Endothelial cell of umbilical vein (primary cell): ENCODE results near the gene SENP2. TPM values are rescaled to one million over a fixed set of nuclear protein-coding genes. Genes with fewer than 3 reads are reported as not detected.

Experiments
- BruUV-seq: library from RNA; stranded (reverse); fragments of 400-500 nt; replicated peaks from 2 replicates; lab custom pipeline; 2021; lab: Mats Ljungman, UMichigan
- CTCF ChIA-PET: fragments of 300-600, 350-600 bp; sonication (Branson Sonifier 250); formaldehyde crosslinking; loops from one replicate; lab custom pipeline; 2021; ENCODE audit warnings: antibody characterized with exemption, inconsistent platforms; lab: Charles Lee
- POLR2A ChIA-PET: fragments of 300-600, 350-600 bp; sonication (Branson Sonifier 250); formaldehyde crosslinking; loops from one replicate; lab custom pipeline; 2021; ENCODE audit warnings: antibody characterized with exemption, inconsistent platforms; lab: Charles Lee
- DNase-seq: peaks from one replicate; pipeline ENCODE4 v3.0.0-alpha.2; 2011; ENCODE audit warnings: low read depth, low spot score
- FAIRE-seq: peaks from 2 replicates; lab custom pipeline; 2011; peaks lifted over from hg19 to GRCh38; lab: Jason Lieb, UNC
- H2AFZ ChIP-seq: 2 replicates; pipeline ENCODE4 v1.6.0; 2012; ENCODE audit warnings: low read depth, low read length, control low read depth, inconsistent platforms
- H3K27ac ChIP-seq: 2 replicates; pipeline ENCODE4 v1.5.1; 2011; ENCODE audit warnings: low read depth, mild to moderate bottlenecking, control low read depth, low read length, moderate library complexity; ENCODE audit not compliant: insufficient read depth
- H3K27me3 ChIP-seq, 2 experiments: 2 replicates each; pipeline versions ENCODE4 v1.6.0 to v1.6.1; 2011; ENCODE audit warnings: low read length in 2 of 2, mixed read lengths in 1 of 2; ENCODE audit not compliant: control insufficient read depth in 2 of 2, insufficient read depth in 2 of 2
- H3K36me3 ChIP-seq, 2 experiments: 2 replicates in 1 of 2; 3 replicates in 1 of 2; pipeline ENCODE4 v1.5.1; 2011; ENCODE audit warnings: low read length in 2 of 2, mild to moderate bottlenecking in 1 of 2, moderate library complexity in 1 of 2; ENCODE audit not compliant: control insufficient read depth in 2 of 2, insufficient read depth in 2 of 2; ENCODE audit errors: extremely low read depth in 1 of 2
- H3K4me1 ChIP-seq: 3 replicates; pipeline ENCODE4 v1.5.1; 2011; ENCODE audit warnings: mild to moderate bottlenecking, low read length; ENCODE audit not compliant: control insufficient read depth, insufficient read depth; ENCODE audit errors: extremely low read depth
- H3K4me2 ChIP-seq: 2 replicates; pipeline ENCODE4 v1.6.1; 2011; ENCODE audit warnings: low read length, control low read depth, mixed read lengths; ENCODE audit not compliant: insufficient read depth
- H3K4me3 ChIP-seq, 3 experiments: fragments of 200-600 bp in 1 of 3; sonication (generic), shearing (Covaris generic) in 1 of 3; replicated peaks in 1 of 3; 2 replicates each; pipeline ENCODE4 v1.5.1; 2011 to 2016; ENCODE audit warnings: control low read depth in 3 of 3, low read length in 3 of 3, mild to moderate bottlenecking in 2 of 3, inconsistent platforms in 1 of 3, low read depth in 1 of 3, moderate library complexity in 1 of 3; ENCODE audit not compliant: insufficient read depth in 1 of 3
- H3K79me2 ChIP-seq: 2 replicates; pipeline ENCODE4 v1.6.0; 2012; ENCODE audit warnings: low read length, inconsistent platforms; ENCODE audit not compliant: control insufficient read depth, insufficient read depth
- H3K9ac ChIP-seq: replicated peaks from 2 replicates; pipeline ENCODE3; 2011; ENCODE audit warnings: low read length, control low read depth; ENCODE audit not compliant: insufficient read depth; ENCODE audit errors: extremely low read depth
- H3K9me1 ChIP-seq: replicated peaks from 3 replicates; pipeline ENCODE4 v1.6.0; 2011; ENCODE audit warnings: mild to moderate bottlenecking, low read length; ENCODE audit not compliant: control insufficient read depth, insufficient read depth; ENCODE audit errors: extremely low read depth
- H3K9me3 ChIP-seq: replicated peaks from 2 replicates; pipeline ENCODE4 v1.5.1; 2012; ENCODE audit warnings: low read length, inconsistent platforms; ENCODE audit not compliant: control insufficient read depth, insufficient read depth
- H4K20me1 ChIP-seq: replicated peaks from 2 replicates; pipeline ENCODE3; 2011; ENCODE audit warnings: mild to moderate bottlenecking, low read length; ENCODE audit not compliant: control insufficient read depth, insufficient read depth; ENCODE audit errors: extremely low read depth
- EZH2 ChIP-seq: IDR thresholded peaks from 2 replicates; pipeline ENCODE4 v1.6.1; 2012; ENCODE audit warnings: borderline replicate concordance, low read depth, mild to moderate bottlenecking, moderate library complexity, low read length, inconsistent platforms; ENCODE audit not compliant: severe bottlenecking
- GATA2 ChIP-seq: IDR thresholded peaks from 2 replicates; pipeline ENCODE4 v1.7.0; 2011; ENCODE audit warnings: low read depth, mild to moderate bottlenecking, moderate library complexity, mixed read lengths, low read length; ENCODE audit not compliant: insufficient read length, insufficient read depth
- JUN ChIP-seq: IDR thresholded peaks from 2 replicates; pipeline ENCODE4 v1.6.1; 2011; ENCODE audit warnings: borderline replicate concordance, low read depth; ENCODE audit not compliant: insufficient read length, insufficient read depth
- dilution Hi-C: fragments of 300-500 bp; cut with MboI; formaldehyde crosslinking; loops from one replicate; pipeline ENCODE4 v1.15.0; 2019; ENCODE audit warnings: low sequenced_read_pairs; ENCODE audit not compliant: extremely low pct_ligation_motif_present
- intact Hi-C: fragments of 100-400 bp; cut with micrococcal nuclease; formaldehyde crosslinking; loops from one replicate; pipeline ENCODE4 v1.10.0; 2022
- polyA plus RNA-seq, 4 experiments: library from polyadenylated mRNA; depleted of rRNA in 3 of 4; stranded (reverse) in 3 of 4; unstranded in 1 of 4; fragments of >200 nt; gene quantifications; 2 replicates each; pipeline versions ENCODE4 v1.2.1 to v1.2.3, GENCODE V29; 2011 to 2012; ENCODE audit warnings: missing spikeins in 1 of 4
- total RNA-seq: library from RNA; stranded (reverse); gene quantifications from 2 replicates; pipeline ENCODE4 v1.2.3, GENCODE V29; 2021
- TF ChIP-seq, protein P1 (sequence below): IDR thresholded peaks from 2 replicates; pipeline ENCODE4 v1.6.1; 2011; ENCODE audit not compliant: insufficient read depth, insufficient read length
- TF ChIP-seq, protein P2 (sequence below), 2 donors: IDR thresholded peaks; 1 replicate in 1 of 2; 2 replicates in 1 of 2; pipeline ENCODE4 v1.5.1; 2011; ENCODE audit warnings: low read length in 2 of 2, mild to moderate bottlenecking in 2 of 2, moderate library complexity in 2 of 2, control low read depth in 1 of 2, inconsistent platforms in 1 of 2, low read depth in 1 of 2; ENCODE audit not compliant: insufficient read depth in 1 of 2; ENCODE audit errors: extremely low read depth in 1 of 2

The SENP2 gene
- total and polyA plus RNA-seq, 2 donors (not counting 3 experiments of a cell fraction or from before 2014, with no cell fraction given), result 3.8 to 40.4 TPM

DNA sequence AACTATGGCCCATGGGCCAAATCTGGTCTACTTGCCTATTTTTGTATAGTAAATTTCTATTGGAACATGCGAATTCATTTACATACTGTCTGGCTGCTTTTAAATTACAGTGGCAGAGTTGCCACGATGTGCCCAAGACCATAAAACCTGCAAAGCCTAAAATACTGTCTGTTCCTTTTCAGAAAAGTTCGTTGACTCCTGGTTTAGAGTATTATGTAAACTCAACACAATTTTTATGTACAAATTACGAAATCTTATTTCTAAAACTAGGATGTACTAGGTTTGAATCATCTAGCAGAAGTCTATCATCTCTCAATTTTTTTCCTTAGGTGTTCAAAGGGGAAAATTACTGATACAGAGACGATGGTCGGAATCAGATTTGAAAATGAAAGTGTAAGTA lies 26.9 kb downstream of the SENP2 start:
- ChIA-PET CTCF (no interaction called here), POLR2A (no interaction called here)
- Histone ChIP-seq H4K20me1 (no peaks in the 10 kb centered on the region), H3K36me3 (peaks cover 6 to 9% of the 10 kb centered on the region in 2 experiments), H3K9me3 (no peaks in the 10 kb centered on the region), H3K4me1 (no peaks in the 10 kb centered on the region), H3K4me3 (no peak overlapping the region), H2AFZ (no peak overlapping the region), H3K9me1 (no peaks in the 10 kb centered on the region), H3K4me2 (no peak overlapping the region), H3K9ac (no peak overlapping the region), H3K27me3 (no peaks in the 10 kb centered on the region), H3K27ac (no peak overlapping the region), H3K79me2 (no peaks in the 10 kb centered on the region)
- no TSS peak for BruUV-seq
- no peak for DNase-seq
- intact Hi-C loops (no loop called here), dilution Hi-C loops (no loop called here)
- TF ChIP-seq EZH2 (no peak), JUN (no peak), GATA2 (no peak)
- TF ChIP-seq, protein P1, sequence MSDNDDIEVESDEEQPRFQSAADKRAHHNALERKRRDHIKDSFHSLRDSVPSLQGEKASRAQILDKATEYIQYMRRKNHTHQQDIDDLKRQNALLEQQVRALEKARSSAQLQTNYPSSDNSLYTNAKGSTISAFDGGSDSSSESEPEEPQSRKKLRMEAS, result no peak
- TF ChIP-seq, protein P2, sequence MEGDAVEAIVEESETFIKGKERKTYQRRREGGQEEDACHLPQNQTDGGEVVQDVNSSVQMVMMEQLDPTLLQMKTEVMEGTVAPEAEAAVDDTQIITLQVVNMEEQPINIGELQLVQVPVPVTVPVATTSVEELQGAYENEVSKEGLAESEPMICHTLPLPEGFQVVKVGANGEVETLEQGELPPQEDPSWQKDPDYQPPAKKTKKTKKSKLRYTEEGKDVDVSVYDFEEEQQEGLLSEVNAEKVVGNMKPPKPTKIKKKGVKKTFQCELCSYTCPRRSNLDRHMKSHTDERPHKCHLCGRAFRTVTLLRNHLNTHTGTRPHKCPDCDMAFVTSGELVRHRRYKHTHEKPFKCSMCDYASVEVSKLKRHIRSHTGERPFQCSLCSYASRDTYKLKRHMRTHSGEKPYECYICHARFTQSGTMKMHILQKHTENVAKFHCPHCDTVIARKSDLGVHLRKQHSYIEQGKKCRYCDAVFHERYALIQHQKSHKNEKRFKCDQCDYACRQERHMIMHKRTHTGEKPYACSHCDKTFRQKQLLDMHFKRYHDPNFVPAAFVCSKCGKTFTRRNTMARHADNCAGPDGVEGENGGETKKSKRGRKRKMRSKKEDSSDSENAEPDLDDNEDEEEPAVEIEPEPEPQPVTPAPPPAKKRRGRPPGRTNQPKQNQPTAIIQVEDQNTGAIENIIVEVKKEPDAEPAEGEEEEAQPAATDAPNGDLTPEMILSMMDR (IDR thresholded peaks at IDR 0.05; ENCODE audit: extremely low read depth in 1 of 2, insufficient read depth in 1 of 2, low read depth in 1 of 2, low read length in 2 of 2), result no peak
- no peak for FAIRE-seq
